ENCODE data around the gene QSOX1. TPM values are rescaled to one million over a fixed set of nuclear protein-coding genes. Genes with fewer than 3 reads are reported as not detected.

QSOX1 gene
- total RNA-seq, 4 donors from 2014 or later, result 65.9 to 124 (median 93.7) TPM

DNA sequence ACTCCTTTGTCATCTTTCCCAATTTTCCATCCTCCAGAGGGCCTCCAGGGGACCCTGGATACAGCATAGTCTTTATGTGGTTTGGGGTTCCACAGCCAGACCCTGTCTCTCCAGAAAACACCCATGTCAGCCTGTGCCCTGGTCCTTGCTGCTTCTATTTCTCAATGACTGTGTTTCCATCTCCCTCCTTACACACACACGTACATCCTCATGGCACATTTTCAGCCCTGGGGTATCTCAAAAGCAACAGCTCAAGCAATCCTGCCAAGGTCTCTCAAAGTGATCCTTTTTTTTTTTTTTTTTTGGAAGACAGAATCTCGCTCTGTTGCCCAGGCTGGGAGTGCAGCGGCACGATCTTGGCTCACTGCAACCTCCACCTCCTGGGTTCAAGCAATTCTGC, 22.3 kb downstream of the QSOX1 start:
- no peak for DNase-seq

DNA sequence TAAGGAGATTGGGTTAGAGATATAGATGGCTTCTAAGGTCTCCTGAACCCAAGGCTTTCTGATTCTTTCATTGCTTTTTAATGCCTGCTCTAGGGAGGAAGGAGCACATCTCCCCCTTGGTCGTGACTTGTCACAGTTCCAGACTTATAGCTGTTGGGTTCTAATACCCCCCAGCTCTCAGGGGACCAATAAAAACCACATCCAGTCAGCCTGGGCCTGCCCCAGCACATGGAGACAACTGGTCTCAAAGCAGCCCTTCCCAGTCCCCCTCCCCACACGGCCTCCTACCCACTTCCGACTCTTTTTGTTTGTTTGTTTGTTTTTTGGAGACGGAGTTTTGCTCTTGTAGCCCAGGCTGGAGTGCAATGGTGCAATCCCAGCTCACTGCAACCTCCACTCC, 23.3 kb downstream of the QSOX1 start:
- Histone ChIP-seq H3K27ac (no peak overlapping the region), H3K27me3 (no peaks in the 10 kb centered on the region), H3K36me3 (peaks cover 0 to 23% of the 10 kb centered on the region in 2 donors), H3K4me1 (peaks cover 15 to 16% of the 10 kb centered on the region in 2 donors), H3K4me3 (no peak overlapping the region), H3K9me3 (no peaks in the 10 kb centered on the region)
- DNase-seq (no peak), ATAC-seq (no peak)
- in situ Hi-C loops (cut with MboI; ENCODE audit: low sequenced_read_pairs in 4 of 4) (loop anchor here (10.0 to 25.0 kb wide), 3 partner anchors 73 to 466 kb away; no protein-coding TSS in a partner anchor), intact Hi-C loops (cut with DNase I; ENCODE audit: low total_unique reads) (loop anchor here (2.0 to 5.0 kb wide), 2 partner anchors 66 to 471 kb away; no protein-coding TSS in a partner anchor)
- TF ChIP-seq, protein P1, sequence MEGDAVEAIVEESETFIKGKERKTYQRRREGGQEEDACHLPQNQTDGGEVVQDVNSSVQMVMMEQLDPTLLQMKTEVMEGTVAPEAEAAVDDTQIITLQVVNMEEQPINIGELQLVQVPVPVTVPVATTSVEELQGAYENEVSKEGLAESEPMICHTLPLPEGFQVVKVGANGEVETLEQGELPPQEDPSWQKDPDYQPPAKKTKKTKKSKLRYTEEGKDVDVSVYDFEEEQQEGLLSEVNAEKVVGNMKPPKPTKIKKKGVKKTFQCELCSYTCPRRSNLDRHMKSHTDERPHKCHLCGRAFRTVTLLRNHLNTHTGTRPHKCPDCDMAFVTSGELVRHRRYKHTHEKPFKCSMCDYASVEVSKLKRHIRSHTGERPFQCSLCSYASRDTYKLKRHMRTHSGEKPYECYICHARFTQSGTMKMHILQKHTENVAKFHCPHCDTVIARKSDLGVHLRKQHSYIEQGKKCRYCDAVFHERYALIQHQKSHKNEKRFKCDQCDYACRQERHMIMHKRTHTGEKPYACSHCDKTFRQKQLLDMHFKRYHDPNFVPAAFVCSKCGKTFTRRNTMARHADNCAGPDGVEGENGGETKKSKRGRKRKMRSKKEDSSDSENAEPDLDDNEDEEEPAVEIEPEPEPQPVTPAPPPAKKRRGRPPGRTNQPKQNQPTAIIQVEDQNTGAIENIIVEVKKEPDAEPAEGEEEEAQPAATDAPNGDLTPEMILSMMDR (IDR thresholded peaks at IDR 0.05 in 4 of 5, conservative IDR thresholded peaks at IDR 0.05 in 1 of 5), result no peak
- TF ChIP-seq POLR2A (IDR thresholded peaks at IDR 0.05), result no peak

More for the DNA sequence above, 22.3 kb downstream of the QSOX1 start:
- Histone ChIP-seq H3K4me1 (peaks cover 15 to 16% of the 10 kb centered on the region in 2 donors), H3K27ac (no peak overlapping the region), H3K9me3 (no peaks in the 10 kb centered on the region), H3K4me3 (no peak overlapping the region), H3K36me3 (peaks cover 0 to 13% of the 10 kb centered on the region in 2 donors), H3K27me3 (no peaks in the 10 kb centered on the region)
- in situ Hi-C loops (cut with MboI; ENCODE audit: low sequenced_read_pairs in 4 of 4), result loop anchor here (10.0 to 25.0 kb wide), 3 partner anchors 72 to 465 kb away; no protein-coding TSS in a partner anchor
- TF ChIP-seq, protein P1 (IDR thresholded peaks at IDR 0.05 in 4 of 5, conservative IDR thresholded peaks at IDR 0.05 in 1 of 5), result no peak
- TF ChIP-seq POLR2A (IDR thresholded peaks at IDR 0.05), result no peak
- no peak for ATAC-seq
- intact Hi-C loops (cut with DNase I; ENCODE audit: low total_unique reads), result loop anchor here (5.0 kb wide), 1 partner anchor 65 kb away; no protein-coding TSS in a partner anchor

DNA sequence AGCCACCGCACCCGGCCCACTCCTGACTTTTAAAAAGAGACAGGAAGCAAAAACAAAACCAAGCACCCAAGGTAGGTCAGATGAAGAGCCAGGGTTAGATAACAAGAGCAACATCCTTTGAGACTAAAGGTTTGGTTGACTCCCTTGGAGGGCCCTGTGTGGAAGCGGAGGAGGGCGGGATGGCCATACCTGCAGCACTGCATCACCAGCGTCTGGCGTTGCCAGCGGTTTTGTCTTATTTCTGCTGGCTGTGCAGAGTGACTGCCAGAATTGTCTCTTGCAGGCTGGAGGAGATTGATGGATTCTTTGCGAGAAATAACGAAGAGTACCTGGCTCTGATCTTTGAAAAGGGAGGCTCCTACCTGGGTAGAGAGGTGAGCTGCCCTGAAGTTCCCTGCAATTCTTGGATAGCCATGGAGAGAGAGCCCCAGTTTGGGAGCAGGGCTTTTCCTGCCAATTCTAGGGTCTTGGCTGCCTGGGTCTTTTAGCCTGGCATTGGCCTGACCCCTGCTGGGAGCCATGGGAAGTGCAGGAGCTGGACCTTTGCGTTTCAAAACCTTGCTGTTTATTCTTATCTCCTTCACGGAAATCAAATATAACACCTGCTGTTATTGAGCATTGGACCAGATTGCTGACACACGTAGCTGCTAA, 24.0 kb downstream of the QSOX1 start:
- H3K36me3 ChIP-seq, result peaks cover 0 to 28% of the 10 kb centered on the region in 2 donors
- peak in 1 of 2 donors; percentile 40 for ATAC-seq
- no peak for TF ChIP-seq POLR2A (IDR thresholded peaks at IDR 0.05)
- TF ChIP-seq, protein P1 (IDR thresholded peaks at IDR 0.05 in 4 of 5, conservative IDR thresholded peaks at IDR 0.05 in 1 of 5), result peak; percentile 88 to 96 (median 90)
- no peak overlapping the region for H3K4me3 ChIP-seq
- in situ Hi-C loops (cut with MboI; ENCODE audit: low sequenced_read_pairs in 4 of 4) (loop anchor here (10.0 to 25.0 kb wide), 3 partner anchors 74 to 466 kb away; no protein-coding TSS in a partner anchor), intact Hi-C loops (cut with DNase I; ENCODE audit: low total_unique reads) (loop anchor here (2.0 to 5.0 kb wide), 2 partner anchors 66 to 472 kb away; no protein-coding TSS in a partner anchor)
- no peaks in the 10 kb centered on the region for H3K9me3 ChIP-seq
- no peaks in the 10 kb centered on the region for H3K27me3 ChIP-seq
- peaks cover 11 to 13% of the 10 kb centered on the region in 2 donors for H3K4me1 ChIP-seq
- H3K27ac ChIP-seq, result no peak overlapping the region
- DNase-seq, result peak in 1 of 2 donors; percentile 33

DNA sequence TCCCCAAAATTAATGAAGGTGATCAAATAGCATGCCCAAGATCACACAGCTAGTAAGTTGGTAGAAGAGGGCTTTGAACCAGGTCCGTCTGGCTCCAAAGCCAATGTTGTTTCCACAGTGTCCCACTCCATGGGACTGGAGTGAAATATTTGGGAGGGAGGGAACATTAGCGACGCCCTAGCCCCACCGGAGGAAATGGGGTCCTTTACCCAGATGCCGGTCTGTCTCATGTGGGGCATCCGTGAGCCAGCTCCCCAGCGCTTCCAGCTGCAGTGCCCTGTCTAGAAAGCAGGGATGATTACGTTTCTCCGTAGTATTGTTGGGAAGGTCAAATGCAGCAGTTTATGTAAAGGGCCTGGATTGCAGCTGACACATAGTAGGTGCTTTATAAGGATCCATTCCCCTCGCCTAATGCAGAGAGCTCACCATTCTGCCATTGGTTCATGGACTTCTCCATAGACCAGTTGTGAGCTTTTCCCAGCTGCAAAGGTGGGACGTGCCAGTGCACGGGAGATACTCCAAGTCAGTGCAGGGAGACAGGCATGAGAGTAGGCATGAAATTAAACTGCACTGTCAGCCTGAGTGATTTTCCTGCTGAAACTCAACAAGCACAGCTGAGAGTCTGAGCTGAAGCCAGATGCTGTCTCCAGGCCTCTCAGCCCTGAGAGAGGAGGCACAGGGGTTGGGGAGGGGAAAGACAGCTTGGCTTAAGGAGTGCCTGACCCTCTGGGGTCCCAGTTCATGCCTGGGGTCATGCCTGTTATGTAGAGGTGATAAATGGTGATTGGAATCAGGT, 24.7 kb downstream of the QSOX1 start:
- no peak for TF ChIP-seq POLR2A (IDR thresholded peaks at IDR 0.05)
- TF ChIP-seq, protein P1 (IDR thresholded peaks at IDR 0.05 in 4 of 5, conservative IDR thresholded peaks at IDR 0.05 in 1 of 5), result peak in 1 of 5 experiments; percentile 3
- Histone ChIP-seq H3K27me3 (no peaks in the 10 kb centered on the region), H3K9me3 (no peaks in the 10 kb centered on the region), H3K4me1 (peaks cover 4 to 6% of the 10 kb centered on the region in 2 donors), H3K27ac (no peak overlapping the region), H3K4me3 (no peak overlapping the region), H3K36me3 (peaks cover 0 to 36% of the 10 kb centered on the region in 2 donors)
- intact Hi-C loops (cut with DNase I; ENCODE audit: low total_unique reads), result loop anchor here (2.0 to 5.0 kb wide), 2 partner anchors 67 to 473 kb away; no protein-coding TSS in a partner anchor
- ATAC-seq, result no peak
- DNase-seq, result no peak
- in situ Hi-C loops (cut with MboI; ENCODE audit: low sequenced_read_pairs in 4 of 4), result loop anchor here (10.0 to 25.0 kb wide), 3 partner anchors 75 to 467 kb away; no protein-coding TSS in a partner anchor
